LNCAP (cell line): ENCODE results near the gene EXOC3L2.

Source experiments
- CTCF ChIP-seq: fragments of 450-650 bp; IDR thresholded peaks from 2 replicates; pipeline ENCODE4 v1.5.1; 2017; ENCODE audit warnings: mild to moderate bottlenecking

EXOC3L2 gene

GRCh38 chr19:45245334-45245787 is at the start of gene EXOC3L2:
Gene EXOC3L2, minus strand, starts transcription at chr19:45245407. Its CDS starts 6,362 bp downstream, at chr19:45239045.
- no peak for TF ChIP-seq CTCF

GRCh38 chr19:45294291-45295029 is 49.3 kb upstream of the EXOC3L2 start:
- TF ChIP-seq CTCF = no peak

DNA sequence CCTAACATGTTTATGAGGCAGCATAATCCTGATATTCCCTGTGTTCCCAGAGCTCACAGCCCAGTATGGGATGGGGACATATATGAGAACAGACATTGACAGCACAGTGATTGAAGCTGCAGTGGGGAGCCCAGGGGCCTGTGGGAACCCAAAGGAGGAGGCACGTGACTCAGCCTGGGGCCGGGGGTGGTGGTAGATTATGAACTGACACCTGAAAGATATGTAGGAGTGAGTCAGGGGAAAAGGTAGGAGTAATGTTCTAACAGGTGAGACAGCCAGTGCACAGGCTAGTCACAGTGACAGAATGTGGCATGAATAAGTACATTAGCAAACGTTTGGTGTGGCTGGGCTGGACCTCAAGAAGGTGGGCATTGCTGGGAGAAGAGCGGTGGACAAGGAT is 48.5 kb upstream of the EXOC3L2 start:
- TF ChIP-seq CTCF = no peak

DNA sequence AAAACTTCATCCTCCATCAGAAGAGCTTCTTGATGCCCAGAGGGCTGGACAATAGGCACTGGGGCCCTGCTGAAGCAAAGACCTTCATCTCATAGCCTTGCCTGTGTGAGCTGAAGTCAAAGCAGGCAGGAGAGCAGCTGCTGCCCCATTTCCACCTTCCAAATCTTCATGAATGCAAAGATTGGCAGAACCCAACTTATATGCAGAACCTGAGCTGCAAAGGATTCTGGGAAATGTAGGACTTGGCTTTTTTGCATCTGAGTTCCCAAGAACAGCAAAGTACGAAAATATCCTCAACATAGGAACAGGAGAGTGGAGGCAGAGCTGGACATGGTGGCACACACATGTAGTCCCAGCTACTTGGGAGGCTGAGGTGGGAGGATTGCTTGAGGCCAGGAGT is 46.6 kb upstream of the EXOC3L2 start:
- TF ChIP-seq CTCF = no peak

GRCh38 chr19:45290381-45290931 is 45.2 kb upstream of the EXOC3L2 start:
- TF ChIP-seq CTCF = no peak

- no peak for TF ChIP-seq CTCF
These were observed 38.3 kb upstream of the EXOC3L2 start for GRCh38 chr19:45283443-45284033.

DNA sequence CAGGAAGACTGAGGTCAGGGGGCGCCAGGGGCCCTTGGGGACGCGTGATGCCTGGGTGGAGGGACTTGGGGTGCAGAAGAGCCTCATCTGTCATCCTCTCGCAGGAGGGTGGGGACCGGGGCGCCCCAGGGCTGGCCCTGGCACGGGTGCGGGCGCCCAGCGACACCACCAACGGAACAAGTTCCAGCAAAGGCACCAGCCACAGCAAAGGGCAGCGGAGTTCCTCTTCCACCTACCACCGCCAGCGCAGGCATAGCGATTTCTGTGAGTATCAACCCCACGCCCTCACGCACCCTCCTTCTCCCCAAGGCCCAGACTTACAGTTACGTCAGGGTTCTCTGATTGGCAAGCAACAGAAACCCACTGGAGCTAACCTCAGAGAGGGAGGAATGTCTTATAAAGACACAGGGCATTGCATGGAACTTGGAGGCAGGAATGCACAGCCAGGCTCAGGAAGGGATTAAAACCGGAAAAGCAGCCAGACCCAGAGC is 35.3 kb upstream of the EXOC3L2 start:
- TF ChIP-seq CTCF = no peak
